Activated CD4-positive, alpha-beta T cell treated with anti-CD3 and anti-CD28 coated beads, Interleukin-2, amount 10 ng/mL, durations not matched to agents 24 days and 14 days (primary cell): ENCODE data around the gene PTPN23. TPM values are rescaled to one million over a fixed set of nuclear protein-coding genes. Genes with fewer than 3 reads are reported as not detected.

Source experiments
- DNase-seq: peaks from one replicate; pipeline ENCODE4 v3.0.0; 2022
- H3K27ac Mint-ChIP-seq: one replicate; pipeline ENCODE4 v1.8.0; 2022; ENCODE audit warnings: mild to moderate bottlenecking, mixed read lengths
- H3K27me3 Mint-ChIP-seq: one replicate; pipeline ENCODE4 v1.8.0; 2022; ENCODE audit warnings: mixed read lengths
- H3K36me3 Mint-ChIP-seq: one replicate; pipeline ENCODE4 v1.8.0; 2022; ENCODE audit warnings: low read depth, mild to moderate bottlenecking, mixed read lengths
- H3K4me1 Mint-ChIP-seq: one replicate; pipeline ENCODE4 v1.8.0; 2021; ENCODE audit warnings: mixed read lengths
- H3K4me3 Mint-ChIP-seq: one replicate; pipeline ENCODE4 v1.8.0; 2022; ENCODE audit warnings: mild to moderate bottlenecking, moderate library complexity, mixed read lengths
- H3K9me3 Mint-ChIP-seq: one replicate; pipeline ENCODE4 v1.8.0; 2021; ENCODE audit warnings: mixed read lengths
- intact Hi-C: fragments of 100-400 bp; cut with micrococcal nuclease; formaldehyde crosslinking; loops from one replicate; pipeline ENCODE4 v1.15.1; 2023
- total RNA-seq: library from RNA; stranded (reverse); gene quantifications from 2 replicates; pipeline ENCODE4 v1.2.3, GENCODE V29; 2022

PTPN23 gene
- total RNA-seq, 1 donor from 2014 or later, result 34.1 TPM

- peaks cover 13% of the 10 kb centered on the region for H3K4me1 Mint-ChIP-seq
- H3K36me3 Mint-ChIP-seq, result peaks cover 16% of the 10 kb centered on the region
- no peak overlapping the region for H3K4me3 Mint-ChIP-seq
- intact Hi-C loops, result no loop called here
- H3K27ac Mint-ChIP-seq, result no peak overlapping the region
- peak; percentile 58 for DNase-seq
- H3K9me3 Mint-ChIP-seq, result no peaks in the 10 kb centered on the region
- no peaks in the 10 kb centered on the region for H3K27me3 Mint-ChIP-seq
Measured at GRCh38 chr3:47423548-47424145, 42.8 kb downstream of the PTPN23 start.

DNA sequence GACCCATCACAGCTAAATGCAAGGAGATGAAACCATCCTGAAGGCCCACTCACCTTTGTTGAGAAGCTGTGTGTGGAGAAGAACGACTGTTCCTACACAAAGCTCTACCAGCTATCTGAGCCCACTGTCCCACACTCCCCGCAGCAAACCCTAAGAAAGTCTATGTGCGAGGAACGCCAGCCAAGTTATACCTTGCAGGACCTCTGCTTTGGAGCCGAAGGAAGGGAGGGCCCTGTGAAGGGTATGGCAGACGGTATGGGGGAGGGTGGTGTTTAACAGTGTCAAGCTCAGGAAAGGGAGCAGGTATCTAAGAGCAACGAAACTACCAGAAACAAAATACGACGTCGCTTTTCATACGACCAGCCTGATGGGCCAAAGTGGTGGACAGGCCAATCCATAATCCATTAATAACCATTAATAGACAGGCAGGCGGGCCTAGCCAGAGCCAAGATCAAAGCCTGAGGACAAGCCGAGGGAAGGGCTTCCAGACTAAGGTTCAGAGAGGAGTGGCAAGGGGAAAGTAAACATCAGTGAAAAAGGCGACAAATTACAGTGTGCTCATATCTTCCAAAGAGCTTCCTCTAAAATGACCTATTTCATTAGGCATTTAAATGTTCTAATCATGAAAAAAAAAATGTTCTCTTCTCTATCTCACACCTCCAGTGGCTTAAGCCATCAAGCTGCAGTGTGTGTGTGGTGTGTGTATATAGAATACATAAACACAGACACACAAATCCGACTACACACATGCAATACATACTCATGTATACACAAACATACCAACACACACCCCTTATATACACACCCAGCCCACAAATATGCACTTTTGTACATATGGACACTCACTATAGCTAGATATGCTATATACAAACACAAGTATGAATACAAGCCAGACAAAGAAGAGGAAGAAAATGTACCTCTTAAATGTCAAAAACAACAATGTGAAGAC, 43.9 kb downstream of the PTPN23 start:
- peaks cover 12% of the 10 kb centered on the region for H3K36me3 Mint-ChIP-seq
- no peak overlapping the region for H3K4me3 Mint-ChIP-seq
- peaks cover 13% of the 10 kb centered on the region for H3K4me1 Mint-ChIP-seq
- no peak overlapping the region for H3K27ac Mint-ChIP-seq
- no peaks in the 10 kb centered on the region for H3K27me3 Mint-ChIP-seq
- intact Hi-C loops, result no loop called here
- H3K9me3 Mint-ChIP-seq, result no peaks in the 10 kb centered on the region
- DNase-seq, result no peak

GRCh38 chr3:47425383-47425778, 44.6 kb downstream of the PTPN23 start:
- no peak overlapping the region for H3K4me3 Mint-ChIP-seq
- peak; percentile 53 for DNase-seq
- no peaks in the 10 kb centered on the region for H3K9me3 Mint-ChIP-seq
- H3K27me3 Mint-ChIP-seq, result no peaks in the 10 kb centered on the region
- intact Hi-C loops, result no loop called here
- H3K36me3 Mint-ChIP-seq, result peaks cover 12% of the 10 kb centered on the region
- no peak overlapping the region for H3K27ac Mint-ChIP-seq
- H3K4me1 Mint-ChIP-seq, result peaks cover 13% of the 10 kb centered on the region

DNA sequence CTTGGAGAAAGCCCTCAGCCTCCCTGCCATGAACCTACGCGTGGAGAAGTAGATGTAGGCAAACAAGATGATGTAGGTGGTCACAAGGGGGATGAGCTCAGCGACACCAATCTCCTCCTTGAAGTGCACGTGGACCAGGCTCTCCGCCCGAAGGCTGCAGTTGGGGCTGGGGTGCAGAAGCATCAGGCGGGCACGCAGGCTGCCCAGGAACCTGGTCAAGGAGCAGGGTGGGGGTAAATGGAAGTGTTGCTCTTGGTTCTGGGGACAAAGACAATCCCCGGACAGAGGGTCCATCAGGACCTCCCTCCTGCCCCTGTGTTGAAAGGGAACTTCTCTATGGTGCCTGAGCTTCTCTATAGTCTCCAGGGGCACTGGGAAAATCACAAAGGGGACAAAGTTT, 45.1 kb downstream of the PTPN23 start:
- peaks cover 10% of the 10 kb centered on the region for H3K4me1 Mint-ChIP-seq
- H3K27ac Mint-ChIP-seq, result no peak overlapping the region
- no peaks in the 10 kb centered on the region for H3K9me3 Mint-ChIP-seq
- no peaks in the 10 kb centered on the region for H3K27me3 Mint-ChIP-seq
- intact Hi-C loops, result no loop called here
- peaks cover 12% of the 10 kb centered on the region for H3K36me3 Mint-ChIP-seq
- DNase-seq, result no peak
- no peak overlapping the region for H3K4me3 Mint-ChIP-seq

GRCh38 chr3:47427866-47428265, 47.0 kb downstream of the PTPN23 start:
- intact Hi-C loops, result no loop called here
- Mint-ChIP-seq H3K9me3 (no peaks in the 10 kb centered on the region), H3K36me3 (peaks cover 13% of the 10 kb centered on the region), H3K27ac (no peak overlapping the region), H3K4me3 (no peak overlapping the region), H3K27me3 (no peaks in the 10 kb centered on the region), H3K4me1 (peaks cover 1% of the 10 kb centered on the region)
- no peak for DNase-seq

DNA sequence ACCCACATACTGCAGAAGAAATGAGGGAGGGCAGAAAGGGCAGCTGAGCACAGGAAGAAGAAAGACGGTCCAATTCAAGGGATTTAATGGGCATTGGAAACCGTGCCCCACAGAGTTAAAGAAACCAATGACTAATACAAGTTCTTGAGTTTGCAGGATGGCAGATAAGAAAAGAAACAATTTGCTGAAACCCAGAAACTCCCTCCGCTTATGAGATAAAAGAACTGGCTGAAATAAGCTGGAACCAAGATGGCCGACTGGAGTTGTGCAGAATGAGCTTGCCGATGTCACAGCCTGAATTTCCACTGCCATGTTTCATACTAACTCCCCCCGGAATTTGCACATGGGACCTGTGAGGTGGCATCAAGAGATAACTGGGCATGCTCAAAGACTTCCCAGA, 47.8 kb downstream of the PTPN23 start:
- intact Hi-C loops, result no loop called here
- no peak overlapping the region for H3K27ac Mint-ChIP-seq

GRCh38 chr3:47429476-47430270, 48.9 kb downstream of the PTPN23 start:
- DNase-seq, result no peak
- Mint-ChIP-seq H3K9me3 (no peaks in the 10 kb centered on the region), H3K27me3 (no peaks in the 10 kb centered on the region), H3K4me1 (peaks cover 3% of the 10 kb centered on the region), H3K4me3 (no peak overlapping the region), H3K27ac (no peak overlapping the region), H3K36me3 (peaks cover 28% of the 10 kb centered on the region)
- intact Hi-C loops, result no loop called here

More for the DNA sequence above, 47.8 kb downstream of the PTPN23 start:
- Mint-ChIP-seq H3K4me3 (no peak overlapping the region), H3K9me3 (no peaks in the 10 kb centered on the region), H3K4me1 (no peaks in the 10 kb centered on the region), H3K36me3 (peaks cover 21% of the 10 kb centered on the region), H3K27me3 (no peaks in the 10 kb centered on the region)
- no peak for DNase-seq

- no peak overlapping the region for H3K4me3 Mint-ChIP-seq
- DNase-seq, result no peak
- H3K9me3 Mint-ChIP-seq, result no peaks in the 10 kb centered on the region
- H3K27me3 Mint-ChIP-seq, result no peaks in the 10 kb centered on the region
- peaks cover 3% of the 10 kb centered on the region for H3K4me1 Mint-ChIP-seq
- H3K27ac Mint-ChIP-seq, result no peak overlapping the region
- intact Hi-C loops, result no loop called here
- peaks cover 29% of the 10 kb centered on the region for H3K36me3 Mint-ChIP-seq
Measured at GRCh38 chr3:47430606-47431005, 49.8 kb downstream of the PTPN23 start.

DNA sequence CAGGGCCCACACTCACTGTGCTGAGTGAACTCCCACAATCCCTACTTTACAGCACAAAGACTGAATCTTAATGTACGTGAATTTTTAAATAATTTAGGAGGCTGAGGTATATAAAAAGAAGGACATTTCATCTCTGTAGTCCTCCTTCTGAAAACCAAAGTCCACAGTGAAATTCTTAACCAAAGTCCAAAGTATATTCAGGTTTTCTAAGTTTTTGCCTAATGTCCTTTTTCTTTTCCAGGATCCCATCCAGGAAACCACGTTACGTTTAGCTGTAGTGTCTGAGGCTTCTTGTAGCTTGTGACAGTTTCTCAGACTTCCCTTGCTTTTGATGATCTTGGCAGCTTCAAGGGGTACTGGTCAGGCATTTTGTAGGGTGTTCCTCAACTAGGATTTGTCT, 50.4 kb downstream of the PTPN23 start:
- no peak overlapping the region for H3K4me3 Mint-ChIP-seq
- no peaks in the 10 kb centered on the region for H3K9me3 Mint-ChIP-seq
- H3K27ac Mint-ChIP-seq, result no peak overlapping the region
- intact Hi-C loops, result no loop called here
- H3K4me1 Mint-ChIP-seq, result peaks cover 3% of the 10 kb centered on the region
- no peaks in the 10 kb centered on the region for H3K27me3 Mint-ChIP-seq
- DNase-seq, result no peak
- peaks cover 29% of the 10 kb centered on the region for H3K36me3 Mint-ChIP-seq

DNA sequence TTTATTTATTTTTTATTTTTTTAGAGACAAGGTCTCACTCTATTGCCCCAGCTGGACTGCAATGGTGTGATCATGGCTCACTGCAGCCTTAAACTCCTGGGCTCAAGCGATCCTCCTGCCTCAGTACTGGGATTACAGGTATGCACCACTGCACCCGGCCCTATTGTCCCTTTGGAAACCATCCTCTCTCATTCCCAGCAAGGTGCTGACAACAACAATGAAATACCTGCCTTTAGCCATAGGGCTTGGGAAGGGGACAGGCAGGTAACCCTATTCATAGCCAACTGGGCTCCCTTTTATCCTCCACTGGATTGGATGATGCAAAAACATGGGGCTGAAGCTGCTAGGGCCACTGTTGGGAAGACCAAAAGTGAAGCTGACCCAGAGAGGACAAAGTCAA, 51.9 kb downstream of the PTPN23 start:
- intact Hi-C loops, result no loop called here
- H3K27ac Mint-ChIP-seq, result no peak overlapping the region
- H3K9me3 Mint-ChIP-seq, result no peaks in the 10 kb centered on the region
- peaks cover 33% of the 10 kb centered on the region for H3K36me3 Mint-ChIP-seq
- H3K27me3 Mint-ChIP-seq, result no peaks in the 10 kb centered on the region
- H3K4me1 Mint-ChIP-seq, result peaks cover 3% of the 10 kb centered on the region
- no peak for DNase-seq
- no peak overlapping the region for H3K4me3 Mint-ChIP-seq

- Mint-ChIP-seq H3K36me3 (peaks cover 40% of the 10 kb centered on the region), H3K27ac (no peak overlapping the region), H3K9me3 (no peaks in the 10 kb centered on the region), H3K4me1 (peaks cover 3% of the 10 kb centered on the region), H3K27me3 (no peaks in the 10 kb centered on the region), H3K4me3 (no peak overlapping the region)
- intact Hi-C loops, result no loop called here
- DNase-seq, result no peak
Measured at GRCh38 chr3:47433796-47434195, 53.0 kb downstream of the PTPN23 start.

- Mint-ChIP-seq H3K36me3 (peaks cover 47% of the 10 kb centered on the region), H3K27ac (no peak overlapping the region), H3K4me1 (peaks cover 3% of the 10 kb centered on the region), H3K9me3 (no peaks in the 10 kb centered on the region), H3K4me3 (no peak overlapping the region), H3K27me3 (no peaks in the 10 kb centered on the region)
- intact Hi-C loops, result no loop called here
- no peak for DNase-seq
Measured at GRCh38 chr3:47434849-47435248, 54.0 kb downstream of the PTPN23 start.

- intact Hi-C loops, result no loop called here
- peaks cover 45% of the 10 kb centered on the region for H3K36me3 Mint-ChIP-seq
- no peaks in the 10 kb centered on the region for H3K9me3 Mint-ChIP-seq
- peaks cover 3% of the 10 kb centered on the region for H3K4me1 Mint-ChIP-seq
- H3K4me3 Mint-ChIP-seq, result no peak overlapping the region
- no peak overlapping the region for H3K27ac Mint-ChIP-seq
- H3K27me3 Mint-ChIP-seq, result no peaks in the 10 kb centered on the region
- no peak for DNase-seq
Measured at GRCh38 chr3:47436180-47436579, 55.4 kb downstream of the PTPN23 start.

DNA sequence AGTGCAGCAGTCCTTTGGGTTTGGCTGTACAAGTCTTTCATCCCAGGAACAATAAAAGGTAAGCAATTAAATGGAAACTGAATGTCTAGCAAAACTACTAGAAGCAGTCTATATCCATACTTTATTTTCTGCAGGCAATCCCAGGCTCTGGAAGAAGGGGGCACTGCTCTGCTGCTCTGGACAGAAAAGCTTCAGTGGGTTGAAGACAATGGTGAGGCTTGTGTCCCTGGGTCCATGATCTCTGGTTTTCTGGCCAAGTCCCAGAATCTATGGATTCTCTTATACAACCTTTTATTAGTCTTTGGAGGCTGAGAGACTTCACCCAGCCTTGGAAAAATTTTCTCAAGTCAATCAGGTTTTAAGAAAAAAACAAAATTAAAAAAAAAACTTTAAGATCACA, 59.3 kb downstream of the PTPN23 start:
- no peaks in the 10 kb centered on the region for H3K4me1 Mint-ChIP-seq
- no peak overlapping the region for H3K27ac Mint-ChIP-seq
- H3K9me3 Mint-ChIP-seq, result no peaks in the 10 kb centered on the region
- H3K27me3 Mint-ChIP-seq, result no peaks in the 10 kb centered on the region
- H3K4me3 Mint-ChIP-seq, result no peak overlapping the region
- intact Hi-C loops, result no loop called here
- DNase-seq, result no peak
- peaks cover 28% of the 10 kb centered on the region for H3K36me3 Mint-ChIP-seq
